Measurements from ENCODE around the gene RAP1GAP2.

Gene RAP1GAP2

DNA sequence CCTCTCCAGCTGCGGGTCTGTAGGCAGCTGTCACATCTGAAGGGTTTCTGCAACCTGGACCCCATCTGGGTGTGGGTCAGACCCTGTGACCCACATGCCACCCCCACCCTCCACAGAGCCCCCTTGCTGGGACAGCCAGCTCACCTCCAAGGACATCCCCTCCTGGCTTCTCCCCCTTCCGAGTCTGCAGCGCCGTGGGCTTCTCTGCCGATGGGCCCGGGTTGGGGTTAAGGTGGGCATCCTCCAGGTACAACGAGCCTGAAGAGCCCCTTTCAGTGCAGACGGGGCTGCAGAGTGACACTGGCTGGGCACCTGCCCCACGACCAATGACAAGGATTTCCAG lies 238.3 kb downstream of the RAP1GAP2 start:
- TF ChIP-seq, protein P1, sequence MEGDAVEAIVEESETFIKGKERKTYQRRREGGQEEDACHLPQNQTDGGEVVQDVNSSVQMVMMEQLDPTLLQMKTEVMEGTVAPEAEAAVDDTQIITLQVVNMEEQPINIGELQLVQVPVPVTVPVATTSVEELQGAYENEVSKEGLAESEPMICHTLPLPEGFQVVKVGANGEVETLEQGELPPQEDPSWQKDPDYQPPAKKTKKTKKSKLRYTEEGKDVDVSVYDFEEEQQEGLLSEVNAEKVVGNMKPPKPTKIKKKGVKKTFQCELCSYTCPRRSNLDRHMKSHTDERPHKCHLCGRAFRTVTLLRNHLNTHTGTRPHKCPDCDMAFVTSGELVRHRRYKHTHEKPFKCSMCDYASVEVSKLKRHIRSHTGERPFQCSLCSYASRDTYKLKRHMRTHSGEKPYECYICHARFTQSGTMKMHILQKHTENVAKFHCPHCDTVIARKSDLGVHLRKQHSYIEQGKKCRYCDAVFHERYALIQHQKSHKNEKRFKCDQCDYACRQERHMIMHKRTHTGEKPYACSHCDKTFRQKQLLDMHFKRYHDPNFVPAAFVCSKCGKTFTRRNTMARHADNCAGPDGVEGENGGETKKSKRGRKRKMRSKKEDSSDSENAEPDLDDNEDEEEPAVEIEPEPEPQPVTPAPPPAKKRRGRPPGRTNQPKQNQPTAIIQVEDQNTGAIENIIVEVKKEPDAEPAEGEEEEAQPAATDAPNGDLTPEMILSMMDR (IDR thresholded peaks at IDR 0.05; ENCODE audit: control insufficient read depth, insufficient read depth, low read depth, low read length, missing control alignments): no peak
- no peak for DNase-seq (ENCODE audit: low read depth)
- no peak overlapping the region for H3K4me3 ChIP-seq (ENCODE audit: control insufficient read depth, low read depth, low read length)

DNA sequence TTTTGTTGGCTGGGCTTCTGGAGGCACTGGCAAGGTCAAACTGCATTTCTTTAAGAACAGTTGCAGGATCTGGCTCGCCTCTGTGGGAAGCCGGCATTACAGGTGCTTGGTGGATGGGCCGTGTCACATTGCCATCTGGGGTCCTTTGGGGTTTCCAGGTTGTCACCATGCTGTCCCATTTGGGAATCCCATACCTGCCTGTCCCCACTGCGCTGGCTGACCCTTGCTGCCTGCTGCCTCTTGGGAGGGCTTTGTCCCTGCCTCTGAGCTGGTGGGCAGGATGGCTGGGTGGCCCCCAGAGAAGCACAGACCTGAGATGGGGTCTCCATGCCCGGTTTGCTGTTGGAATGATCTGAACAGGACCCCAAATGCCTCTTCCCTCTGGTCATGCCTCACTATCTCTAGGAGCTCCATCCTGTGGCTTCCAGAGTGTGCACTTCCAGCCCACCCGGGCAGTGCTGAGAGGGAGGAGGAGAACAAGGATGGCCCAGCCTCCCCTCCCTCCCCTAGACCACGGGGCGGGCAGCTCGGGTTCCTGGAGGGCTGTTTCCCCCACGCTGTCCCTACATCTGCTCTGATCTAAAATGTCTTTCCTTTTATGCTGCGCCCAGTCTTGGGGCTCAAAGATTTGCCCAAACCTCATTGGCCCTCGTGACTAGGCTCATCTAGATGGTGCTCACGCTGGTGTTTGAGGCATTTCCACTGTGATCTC lies 239.2 kb downstream of the RAP1GAP2 start:
- no peak for DNase-seq (ENCODE audit: low read depth)
- H3K4me3 ChIP-seq (ENCODE audit: control insufficient read depth, low read depth, low read length): no peak overlapping the region
- TF ChIP-seq, protein P1 (IDR thresholded peaks at IDR 0.05; ENCODE audit: control insufficient read depth, insufficient read depth, low read depth, low read length, missing control alignments): no peak

DNA sequence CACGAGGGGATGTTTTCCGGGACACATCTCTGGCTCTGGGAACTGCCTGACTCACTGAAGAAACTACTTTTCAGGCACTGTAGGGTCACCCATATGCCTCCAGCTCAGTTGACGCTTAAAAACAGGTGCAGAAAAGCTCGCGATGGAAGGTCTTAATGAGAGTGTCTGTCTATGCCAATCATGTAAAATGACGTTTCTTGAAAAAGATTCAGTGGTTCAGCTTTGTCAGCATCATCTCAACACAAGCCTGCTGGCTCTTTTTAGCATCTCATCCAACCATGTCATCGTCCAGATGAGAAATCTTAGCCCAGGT lies 239.7 kb downstream of the RAP1GAP2 start:
- no peak for DNase-seq (ENCODE audit: low read depth)
- TF ChIP-seq, protein P1 (IDR thresholded peaks at IDR 0.05; ENCODE audit: control insufficient read depth, insufficient read depth, low read depth, low read length, missing control alignments): no peak
- H3K4me3 ChIP-seq (ENCODE audit: control insufficient read depth, low read depth, low read length): no peak overlapping the region

DNA sequence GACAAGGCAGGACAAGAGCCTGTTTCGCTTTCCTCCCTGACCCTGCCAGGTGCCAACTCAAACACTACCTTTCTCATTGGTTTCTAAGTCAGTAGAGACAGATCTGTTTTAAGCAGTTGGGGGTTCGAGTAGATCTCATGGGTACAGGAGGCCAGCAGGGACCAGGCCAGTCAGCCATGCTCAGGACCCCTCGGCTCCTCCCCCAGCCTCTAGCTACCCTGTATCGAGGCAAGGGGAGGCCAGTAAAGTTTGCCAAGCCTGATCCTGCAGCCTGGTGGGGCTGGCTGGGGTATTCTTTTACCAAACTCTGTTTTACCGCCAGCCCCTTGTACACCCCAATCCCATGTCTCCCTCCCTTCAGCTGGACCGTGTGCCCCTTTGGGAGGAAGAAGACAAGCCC lies 240.6 kb downstream of the RAP1GAP2 start:
- no peak for DNase-seq (ENCODE audit: low read depth)
- no peak overlapping the region for H3K4me3 ChIP-seq (ENCODE audit: control insufficient read depth, low read depth, low read length)
- TF ChIP-seq, protein P1 (IDR thresholded peaks at IDR 0.05; ENCODE audit: control insufficient read depth, insufficient read depth, low read depth, low read length, missing control alignments): no peak

DNA sequence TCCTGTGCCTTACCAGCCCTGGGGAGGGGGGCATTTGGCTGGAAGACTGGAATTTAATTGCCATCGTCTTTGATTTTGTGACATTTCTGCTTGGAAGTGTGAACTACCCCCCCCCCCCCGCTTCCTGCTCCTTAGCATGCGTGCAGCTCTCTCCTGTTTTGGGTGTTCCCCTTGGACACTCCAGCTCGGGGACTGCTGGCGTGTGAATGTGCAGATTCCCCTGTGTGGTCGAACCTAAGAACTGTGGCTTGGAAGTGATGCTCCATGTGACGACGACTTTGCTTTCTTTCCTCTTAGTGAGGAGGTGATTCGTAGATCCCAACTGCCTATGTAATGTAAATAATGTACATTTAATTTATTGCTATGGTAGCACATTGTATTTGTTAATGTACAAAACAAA lies 241.0 kb downstream of the RAP1GAP2 start:
- no peak overlapping the region for H3K4me3 ChIP-seq (ENCODE audit: control insufficient read depth, low read depth, low read length)
- no peak for DNase-seq (ENCODE audit: low read depth)
- TF ChIP-seq, protein P1 (IDR thresholded peaks at IDR 0.05; ENCODE audit: control insufficient read depth, insufficient read depth, low read depth, low read length, missing control alignments): no peak

DNA sequence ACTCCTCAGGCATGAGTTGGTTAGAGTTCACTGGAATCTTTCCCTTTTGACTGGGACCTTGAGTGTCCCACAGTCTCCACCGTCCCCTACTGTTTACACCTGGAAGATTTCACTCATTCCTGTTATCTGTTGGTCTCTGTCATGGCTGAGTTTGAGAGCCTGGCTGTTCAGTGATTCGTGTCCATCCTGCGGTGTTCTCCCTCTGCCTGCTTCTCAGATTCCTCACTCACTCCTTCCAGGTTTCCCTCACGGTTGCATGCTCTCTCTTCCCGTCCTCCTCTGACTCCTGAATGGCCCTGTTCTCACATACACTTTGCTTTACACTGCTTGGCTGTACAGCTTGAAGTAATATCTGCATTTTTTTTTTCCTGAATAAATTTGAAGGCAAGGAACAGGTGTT lies 242.7 kb downstream of the RAP1GAP2 start:
- TF ChIP-seq, protein P1 (IDR thresholded peaks at IDR 0.05; ENCODE audit: control insufficient read depth, insufficient read depth, low read depth, low read length, missing control alignments): no peak
- no peak overlapping the region for H3K4me3 ChIP-seq (ENCODE audit: control insufficient read depth, low read depth, low read length)
- no peak for DNase-seq (ENCODE audit: low read depth)

DNA sequence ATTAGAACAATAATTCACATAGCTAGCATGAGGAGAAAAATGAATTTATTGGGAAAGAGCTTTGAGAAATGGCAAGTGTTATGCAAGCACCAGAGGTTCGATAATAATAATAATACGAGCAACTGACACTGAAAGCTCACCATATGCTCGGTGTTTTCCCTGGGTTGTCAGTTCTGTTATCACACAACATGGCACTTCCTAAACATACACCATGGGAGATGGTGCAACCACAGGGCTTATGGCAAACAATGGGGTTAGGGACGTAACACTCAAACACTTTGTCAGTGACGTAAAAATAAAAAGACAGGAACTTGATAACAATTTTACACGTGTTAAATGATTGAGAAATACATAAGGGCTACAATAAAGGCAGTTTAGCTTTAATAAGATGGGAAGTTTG lies 243.5 kb downstream of the RAP1GAP2 start:
- DNase-seq (ENCODE audit: low read depth): no peak
- H3K4me3 ChIP-seq (ENCODE audit: control insufficient read depth, low read depth, low read length): no peak overlapping the region
- TF ChIP-seq, protein P1 (IDR thresholded peaks at IDR 0.05; ENCODE audit: control insufficient read depth, insufficient read depth, low read depth, low read length, missing control alignments): no peak
